ENCODE data around the gene FADS6.

- peak in 1 of 3 donors; percentile 21 for TF ChIP-seq CTCF (IDR thresholded peaks at IDR 0.05)
- TF ChIP-seq POLR2A (IDR thresholded peaks at IDR 0.05): no peak
Observed at GRCh38 chr17:74916851-74917199, 23.4 kb upstream of the FADS6 start.
